RPMI7951 (cell line): ENCODE data around the gene GOLIM4. TPM values are rescaled to one million over a fixed set of nuclear protein-coding genes. Genes with fewer than 3 reads are reported as not detected.

Experiments used
- DNase-seq: peaks from one replicate; pipeline ENCODE4 v3.0.0-alpha.2; 2012; ENCODE audit warnings: low read depth
- total RNA-seq: library from RNA; depleted of rRNA; stranded (reverse); fragments of >200 nt; shearing (Covaris generic); gene quantifications from 2 replicates; pipeline ENCODE4 v1.2.3, GENCODE V29; 2014

GOLIM4 gene
- total RNA-seq, 1 experiment from 2014 or later: 63.3 TPM

DNA sequence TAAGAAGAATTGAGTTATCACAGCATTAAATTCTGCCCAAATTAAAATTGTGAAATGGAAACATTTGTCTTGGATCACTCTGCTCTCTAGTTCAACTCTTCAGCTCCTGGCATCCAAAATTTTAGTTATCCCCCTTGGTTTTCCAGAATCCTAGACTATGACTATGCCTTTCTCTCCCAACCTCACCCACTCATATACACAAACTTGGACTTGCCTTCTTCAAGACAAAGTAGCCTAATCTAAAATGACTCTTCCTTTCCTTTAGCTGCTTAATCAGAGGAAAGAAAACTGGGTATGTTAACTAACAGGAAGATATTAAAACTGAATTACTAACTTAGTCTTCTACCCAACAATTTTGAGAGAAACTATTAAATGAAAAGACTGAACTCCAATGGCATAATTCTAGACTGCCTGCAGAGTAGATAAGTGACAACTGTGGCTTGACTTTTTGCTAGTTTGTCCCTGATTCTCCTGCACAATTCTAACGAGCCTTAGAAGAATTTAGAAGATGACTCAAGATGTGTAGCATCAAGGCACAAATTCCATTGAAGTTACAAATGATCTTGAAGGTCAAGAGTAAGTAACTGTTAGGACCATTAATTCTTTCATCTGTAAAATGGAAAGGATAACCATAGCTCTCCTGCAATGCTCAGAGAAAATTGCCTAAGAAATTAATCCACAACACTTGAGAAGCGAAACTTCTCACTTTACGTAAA is 5.2 kb upstream of the GOLIM4 start:
- DNase-seq: no peak

DNA sequence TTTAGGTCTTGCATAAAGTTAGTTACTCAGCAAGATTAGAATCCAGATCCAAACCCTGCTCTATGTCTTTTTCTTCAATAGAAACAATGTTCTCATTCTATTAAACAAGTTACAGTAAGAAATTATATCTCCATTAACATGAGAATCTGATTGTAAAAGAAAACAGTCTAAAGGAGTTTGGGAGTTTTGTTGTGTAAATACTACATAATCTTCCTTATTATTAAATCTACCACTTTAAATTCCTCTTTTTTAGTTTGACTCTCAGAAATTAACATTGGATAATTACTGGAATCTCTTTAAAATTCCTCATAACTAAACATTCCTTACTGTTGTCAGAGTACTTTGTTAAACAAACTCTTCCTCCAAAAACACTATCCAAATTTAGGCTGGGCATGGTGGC is 1.7 kb upstream of the GOLIM4 start:
- DNase-seq: no peak

DNA sequence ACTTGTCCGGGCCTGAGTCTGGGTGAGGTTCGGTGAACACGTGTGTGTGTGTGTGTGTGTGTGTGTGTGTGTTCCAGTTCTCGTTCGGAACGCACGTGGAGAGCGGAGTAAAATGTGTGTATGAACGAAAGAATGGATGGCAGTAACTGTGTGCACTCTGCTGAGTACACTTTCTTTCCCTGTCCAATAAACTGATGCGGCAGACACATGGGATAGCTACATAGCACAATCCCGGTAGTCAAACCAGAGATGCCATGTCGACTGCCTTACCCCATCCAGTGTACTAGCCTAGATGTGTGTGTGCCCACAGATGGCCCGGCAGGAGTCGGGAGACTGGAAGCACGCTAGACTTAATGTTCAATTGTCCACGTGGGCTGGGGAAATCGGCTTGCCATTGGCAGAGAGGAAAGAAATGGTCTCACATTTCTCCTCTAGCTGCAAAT is 507 bp upstream of the GOLIM4 start:
- DNase-seq: peak; percentile 93

DNA sequence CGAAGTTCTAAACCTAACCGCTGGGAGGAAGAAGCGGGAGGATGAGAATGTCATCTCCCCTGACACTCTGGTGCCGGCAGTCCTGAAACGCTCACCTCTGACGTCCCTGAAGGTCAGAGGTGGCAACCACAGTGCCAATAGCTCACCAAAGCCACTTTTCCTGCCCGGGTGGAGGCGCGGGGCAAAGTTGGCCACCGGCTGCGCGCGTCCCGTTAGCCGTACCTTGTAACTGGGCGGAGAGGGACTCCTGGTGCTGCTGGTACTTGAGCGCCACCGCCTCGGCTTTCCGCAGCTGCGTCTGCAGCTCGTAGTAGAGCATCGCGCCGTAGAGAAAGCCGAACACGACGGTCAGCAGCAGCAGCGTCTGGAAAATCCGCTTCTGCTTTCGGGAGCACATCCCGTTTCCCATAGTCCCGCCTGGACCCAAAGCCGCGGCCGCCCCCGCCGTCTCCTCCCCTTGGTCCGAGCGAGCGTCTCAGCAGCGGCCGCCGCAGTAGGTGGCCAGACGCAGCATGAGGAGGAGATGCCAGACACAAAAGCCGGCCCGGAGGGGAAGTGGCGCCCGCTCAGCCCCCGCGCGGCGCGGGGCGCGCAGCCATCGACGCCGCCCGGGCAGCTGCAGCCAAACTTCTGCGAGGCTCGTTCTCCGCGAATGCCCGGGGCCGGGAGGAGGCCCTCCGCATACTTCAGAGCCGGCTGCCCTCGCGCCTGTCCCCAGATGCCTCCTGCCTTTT is 680 bp downstream of the GOLIM4 start:
- DNase-seq: peak; percentile 85

DNA sequence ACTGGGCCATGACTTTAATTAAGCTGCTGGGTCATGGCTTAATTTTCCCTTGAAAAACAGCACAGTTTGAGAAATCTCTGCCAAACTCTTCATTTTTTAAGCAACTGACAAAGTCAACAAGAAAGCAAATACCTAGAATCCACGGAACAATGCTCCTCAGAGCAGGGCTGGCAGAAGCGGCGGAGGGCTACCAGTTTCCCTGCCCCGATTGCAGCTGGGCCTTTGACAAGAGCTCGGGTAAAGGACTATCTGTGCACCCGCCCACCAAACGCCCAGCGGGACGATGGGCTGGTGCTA is 1.2 kb downstream of the GOLIM4 start:
- DNase-seq: no peak

DNA sequence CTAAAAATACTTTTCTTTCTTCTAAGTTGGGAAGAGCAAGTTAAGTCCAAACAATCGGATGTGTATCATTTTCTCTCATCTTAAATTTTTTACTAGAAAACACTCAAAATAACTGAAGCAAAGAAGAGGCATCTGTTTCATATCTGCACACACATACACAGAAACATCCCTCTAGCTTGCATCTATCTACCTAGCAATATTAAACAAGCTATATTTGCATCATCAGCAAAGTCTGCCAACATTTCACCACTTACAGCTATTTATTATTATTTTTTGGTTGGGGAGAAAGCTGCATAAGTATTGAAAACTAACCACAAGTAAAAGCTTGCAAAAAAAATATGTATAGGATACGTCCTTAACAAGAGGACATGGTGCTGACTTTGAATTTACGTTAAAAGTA is 1.9 kb downstream of the GOLIM4 start:
- no peak for DNase-seq

DNA sequence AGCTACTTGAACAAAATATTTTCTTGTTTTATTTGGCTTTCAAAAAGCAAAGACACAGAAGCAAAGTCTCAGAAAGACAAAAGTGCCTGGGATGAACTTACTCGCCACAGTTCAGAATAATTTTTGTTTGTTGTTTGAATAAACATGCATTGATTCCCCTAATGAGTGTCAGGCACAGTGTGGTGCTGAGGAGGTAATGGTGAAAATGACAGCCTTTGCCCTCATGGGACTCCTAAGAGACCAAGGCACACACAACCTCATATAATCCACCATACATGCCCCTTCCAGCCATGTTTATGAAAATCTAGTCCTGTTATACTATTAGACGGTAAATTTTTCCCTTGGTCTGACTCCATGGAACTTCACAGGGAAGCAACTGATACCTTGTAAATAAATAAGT is 2.5 kb downstream of the GOLIM4 start:
- peak; percentile 1 for DNase-seq

DNA sequence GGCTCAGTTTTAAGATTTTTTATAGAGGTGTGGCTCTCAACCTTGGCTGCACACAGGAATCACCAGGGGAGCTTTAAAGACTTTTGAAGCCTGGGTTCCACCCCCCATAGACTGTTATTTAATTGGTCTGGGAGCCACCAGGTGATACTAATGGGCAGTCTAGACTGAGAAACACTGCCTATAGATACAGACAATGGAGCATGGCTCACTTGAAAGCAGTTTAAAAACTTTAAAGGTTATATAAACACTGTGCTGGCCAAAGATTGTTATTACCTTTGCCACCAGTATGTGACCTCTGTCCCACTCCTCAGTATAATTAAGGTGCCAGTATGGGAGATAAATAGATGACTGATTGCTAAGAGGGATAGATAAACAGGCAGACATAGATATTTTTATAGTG is 3.8 kb downstream of the GOLIM4 start:
- no peak for DNase-seq

DNA sequence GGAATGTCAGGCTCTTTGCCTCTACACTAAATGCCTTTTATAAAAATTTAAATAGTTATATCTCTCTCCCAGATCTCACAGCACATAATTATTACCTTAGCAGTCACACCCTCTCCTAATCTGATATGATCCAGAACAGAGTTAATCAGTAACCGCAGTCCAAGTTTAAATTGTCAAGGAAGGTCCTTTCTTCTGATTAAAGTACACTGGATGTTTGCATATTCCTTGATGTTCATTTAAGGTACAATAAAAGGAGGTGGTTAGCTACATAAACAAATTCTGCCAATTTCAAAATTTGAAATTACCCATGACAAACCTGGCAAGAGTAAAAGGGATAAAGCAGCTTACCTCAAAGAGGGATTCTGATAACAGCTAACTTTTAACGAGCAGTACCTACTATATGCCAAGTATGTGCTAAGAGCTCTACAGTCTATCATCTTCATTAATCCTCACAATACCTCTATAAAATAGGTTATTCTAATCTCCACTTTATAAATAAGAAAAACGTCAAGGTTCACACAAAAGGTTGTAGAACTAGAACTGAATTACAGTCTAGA is 4.3 kb downstream of the GOLIM4 start:
- DNase-seq: no peak

DNA sequence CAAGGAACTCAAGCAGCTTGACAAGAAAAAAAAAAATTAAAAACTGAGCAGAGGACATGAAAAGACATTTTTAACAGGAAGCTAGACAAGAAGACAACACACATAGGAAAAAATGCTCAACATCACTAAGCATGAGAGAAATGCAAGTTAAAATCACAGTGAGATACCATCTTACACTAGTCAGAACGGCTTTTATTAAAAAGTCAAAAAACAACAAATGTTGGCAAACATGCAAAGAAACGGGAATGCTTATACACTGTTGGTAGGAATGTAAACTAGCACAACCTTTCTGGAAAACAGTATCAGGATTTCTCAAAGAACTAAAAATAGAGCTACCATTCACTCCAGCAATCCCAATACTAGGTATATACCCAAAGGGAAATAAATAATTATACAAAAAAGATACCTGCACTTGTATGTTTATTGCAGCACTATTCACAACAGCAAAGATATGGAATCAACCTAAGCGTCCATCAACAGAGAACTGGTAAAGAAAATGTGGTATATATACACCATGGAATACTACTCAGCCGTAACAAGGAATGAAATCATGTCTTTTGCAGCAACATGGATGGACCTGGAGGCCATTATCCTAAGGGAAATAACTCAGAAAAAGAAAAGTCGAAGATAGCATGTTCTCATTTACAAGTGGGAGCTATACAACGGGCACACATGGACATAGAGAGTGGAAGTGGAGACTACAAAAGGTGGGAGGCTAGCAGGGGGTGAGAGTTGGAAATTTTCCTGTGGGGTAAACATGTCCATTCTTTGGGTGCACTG is 5.2 kb downstream of the GOLIM4 start:
- no peak for DNase-seq

DNA sequence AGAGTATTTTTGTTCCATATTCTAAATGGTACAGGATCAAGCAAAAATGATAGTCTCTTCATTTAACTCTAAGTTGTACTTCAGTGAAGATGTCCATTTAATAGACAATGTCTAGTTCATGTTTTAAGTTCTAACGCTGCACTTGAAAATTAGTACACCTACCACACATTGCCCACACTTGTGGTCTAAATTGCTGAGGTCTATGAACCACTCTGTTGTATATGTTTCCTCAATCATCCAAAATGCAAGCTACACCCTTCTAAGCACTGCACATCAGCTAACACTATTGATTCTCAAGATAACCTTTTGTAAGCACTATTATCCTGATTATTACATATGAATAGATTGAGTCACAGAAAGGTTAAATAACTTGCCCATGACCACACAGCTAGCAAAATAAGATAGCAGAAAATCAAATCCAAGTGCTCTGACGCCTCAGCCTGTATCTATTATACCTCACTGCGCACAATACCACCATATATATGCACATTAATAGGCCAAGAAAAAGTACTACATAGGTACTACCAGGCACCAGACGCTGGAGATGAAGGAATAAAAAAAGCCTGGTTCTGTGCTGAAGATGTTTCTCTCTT is 6.4 kb downstream of the GOLIM4 start:
- no peak for DNase-seq

DNA sequence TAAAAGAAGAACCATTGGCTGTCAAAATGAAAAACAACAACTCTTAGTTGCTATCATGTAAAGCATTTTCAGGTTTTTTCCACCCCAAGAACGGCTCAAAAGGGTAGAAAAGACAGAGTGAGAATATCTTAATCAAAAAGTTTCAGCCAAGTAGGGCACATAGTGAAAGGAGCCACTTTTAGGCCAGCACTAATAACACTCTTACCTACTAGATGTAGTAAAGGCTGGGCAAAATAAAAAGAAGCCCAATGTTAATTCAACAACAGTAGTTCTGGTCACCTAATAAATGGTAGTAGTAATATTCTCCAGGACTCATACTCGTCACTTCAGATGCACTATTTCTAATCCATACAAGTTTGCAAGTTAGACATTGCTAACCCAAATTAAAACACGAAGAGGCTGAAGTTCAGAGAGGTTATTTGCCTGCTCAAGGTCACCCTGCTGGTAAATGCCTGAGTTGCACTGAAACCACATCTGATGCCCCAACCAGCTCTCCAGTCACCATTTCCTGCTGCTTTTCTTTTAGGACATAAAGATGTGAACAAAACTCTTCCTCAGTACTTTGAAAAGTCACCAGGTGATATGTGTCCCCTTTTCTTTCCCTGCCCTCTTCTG is 7.5 kb downstream of the GOLIM4 start:
- DNase-seq: peak; percentile 45

DNA sequence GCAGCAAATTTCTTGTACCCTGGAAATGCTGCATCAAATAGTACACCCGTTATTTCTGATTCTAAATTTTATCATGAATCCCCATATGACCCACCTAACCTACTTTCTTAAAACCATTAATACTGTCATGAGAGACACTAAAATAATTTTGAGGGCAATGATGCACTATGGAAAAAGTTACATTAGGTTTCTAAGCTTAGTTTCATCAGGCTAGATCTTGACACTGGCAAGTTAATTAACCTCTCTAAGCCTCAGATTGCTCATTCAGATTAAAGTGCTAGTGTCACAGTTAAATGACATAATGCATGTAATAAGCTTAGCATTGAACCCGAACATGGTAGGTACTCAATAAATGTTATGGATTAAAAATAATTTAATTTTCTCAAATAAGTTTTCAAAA is 8.2 kb downstream of the GOLIM4 start:
- DNase-seq: no peak

DNA sequence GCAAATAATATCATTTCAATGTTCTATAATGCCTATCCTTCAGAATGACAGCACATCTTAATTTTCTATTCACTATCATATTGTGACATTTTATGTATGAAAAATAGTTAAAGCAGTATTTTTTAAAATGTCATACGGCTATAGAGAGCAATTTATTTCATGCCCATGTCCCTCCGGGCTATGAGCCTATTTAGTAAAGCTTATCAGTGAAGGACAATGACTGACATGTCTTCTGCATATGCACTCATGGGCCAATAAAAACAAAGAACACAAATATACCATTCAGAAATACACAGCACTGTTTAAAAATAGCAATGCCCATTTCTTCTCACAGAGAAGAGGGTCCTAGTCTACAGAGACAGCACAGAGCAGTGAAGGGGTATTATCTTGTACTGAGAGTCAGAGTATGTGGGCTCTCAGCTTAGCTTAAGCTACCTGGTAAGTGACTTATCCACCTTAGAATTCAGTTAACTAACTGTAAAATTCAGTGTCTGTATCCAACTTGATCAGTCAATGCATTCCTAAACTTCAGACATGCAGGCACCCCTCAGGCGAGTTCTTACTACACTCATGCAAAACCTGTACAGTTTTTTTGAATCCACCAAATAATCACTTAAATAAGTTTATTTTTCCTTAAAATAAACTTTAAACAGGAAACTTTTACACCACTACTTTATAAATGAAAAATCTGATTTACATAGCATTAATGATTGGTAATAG is 9.0 kb downstream of the GOLIM4 start:
- DNase-seq: no peak

DNA sequence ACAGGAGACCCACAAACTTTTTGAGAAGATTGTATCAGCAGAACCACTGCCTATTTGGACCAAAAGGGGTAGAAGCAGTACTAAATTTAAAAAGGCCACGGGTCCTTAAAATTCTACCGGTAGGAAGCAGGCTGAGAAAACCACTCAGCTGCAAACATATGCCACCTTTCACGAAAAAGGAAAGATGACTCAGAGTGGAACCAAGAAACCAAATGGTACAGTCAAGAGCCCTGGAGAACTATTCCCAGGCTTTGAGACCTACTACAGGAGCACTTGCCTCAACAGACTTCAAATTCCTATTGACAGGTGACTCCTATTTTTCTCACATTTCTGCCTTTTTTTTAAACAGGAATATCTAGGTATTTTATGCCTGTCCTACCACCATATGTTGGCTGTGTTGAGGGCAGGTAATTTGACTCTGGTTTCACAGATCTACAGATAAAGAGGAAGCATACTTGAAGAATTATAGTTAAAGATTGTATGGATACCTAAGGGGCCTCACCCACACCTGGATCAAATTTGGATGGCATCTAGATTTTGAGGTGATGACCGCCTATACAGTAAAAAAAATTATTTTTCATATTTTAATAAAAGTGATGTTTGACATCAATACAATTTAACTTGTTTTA is 10.1 kb downstream of the GOLIM4 start:
- DNase-seq: peak; percentile 70

DNA sequence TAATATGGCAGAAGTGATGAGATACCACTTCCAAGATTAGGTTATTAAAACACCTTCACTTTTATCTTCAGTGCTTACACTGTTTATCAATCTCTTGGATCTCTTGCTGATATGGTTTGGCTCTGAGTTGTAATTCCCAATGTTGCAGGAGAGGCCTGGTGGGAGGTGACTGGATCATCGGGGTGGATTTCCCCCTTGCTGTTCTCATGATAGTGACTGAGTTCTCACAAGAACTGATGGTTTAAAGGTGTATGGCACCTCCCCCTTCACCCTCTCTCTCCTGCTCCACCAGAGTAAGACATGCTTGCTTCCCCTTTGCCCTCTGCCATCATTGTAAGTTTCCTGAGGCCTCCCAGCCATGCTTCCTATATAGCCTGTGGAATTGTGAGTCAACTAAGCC is 11.8 kb downstream of the GOLIM4 start:
- no peak for DNase-seq

DNA sequence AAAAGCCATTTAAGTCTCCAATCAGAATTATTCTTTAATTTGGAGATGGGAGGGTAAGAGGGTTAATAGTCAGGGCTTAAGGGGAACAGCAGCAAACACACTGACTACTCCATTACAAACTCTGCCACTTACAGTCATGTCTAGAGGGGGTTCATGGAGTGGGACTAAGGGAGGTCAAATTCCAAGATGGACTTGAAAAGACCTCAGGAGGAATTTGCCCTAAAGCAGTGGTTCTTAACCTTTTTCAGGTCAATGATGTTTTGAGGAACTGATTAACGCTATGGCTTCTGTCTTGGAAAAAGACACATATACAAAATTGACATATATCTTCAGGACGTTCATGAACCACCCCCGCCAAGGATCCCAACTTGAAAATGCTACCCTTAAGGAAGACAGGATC is 13.9 kb downstream of the GOLIM4 start:
- DNase-seq: no peak

DNA sequence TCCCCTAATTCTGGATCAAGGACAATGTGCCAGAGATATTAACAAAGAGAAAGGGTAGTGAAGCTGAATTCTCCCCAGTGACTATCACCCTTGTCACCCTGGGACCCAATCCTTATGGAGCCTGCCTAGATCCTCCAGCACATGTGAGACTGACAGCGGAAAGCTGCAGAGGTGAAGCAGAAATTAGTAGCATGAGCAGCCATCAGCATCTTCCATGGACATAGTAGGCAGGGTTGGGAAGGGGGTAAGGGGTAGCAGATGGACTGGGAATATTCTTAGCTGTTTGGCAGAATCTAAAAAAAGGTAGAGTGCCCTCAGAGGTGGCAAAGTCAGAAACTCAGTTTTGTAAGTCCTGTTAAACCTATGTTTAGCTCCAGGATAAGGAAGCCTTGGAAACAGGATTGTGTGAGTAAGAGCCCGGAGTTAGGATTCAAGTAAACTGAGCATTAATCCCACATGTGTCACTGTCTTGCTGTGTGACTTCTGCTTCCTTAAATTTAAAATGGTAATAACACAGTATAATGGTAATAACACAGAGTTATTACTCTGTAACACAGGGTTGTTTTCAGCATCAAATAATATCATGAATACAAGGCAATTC is 14.5 kb downstream of the GOLIM4 start:
- DNase-seq: peak; percentile 27

DNA sequence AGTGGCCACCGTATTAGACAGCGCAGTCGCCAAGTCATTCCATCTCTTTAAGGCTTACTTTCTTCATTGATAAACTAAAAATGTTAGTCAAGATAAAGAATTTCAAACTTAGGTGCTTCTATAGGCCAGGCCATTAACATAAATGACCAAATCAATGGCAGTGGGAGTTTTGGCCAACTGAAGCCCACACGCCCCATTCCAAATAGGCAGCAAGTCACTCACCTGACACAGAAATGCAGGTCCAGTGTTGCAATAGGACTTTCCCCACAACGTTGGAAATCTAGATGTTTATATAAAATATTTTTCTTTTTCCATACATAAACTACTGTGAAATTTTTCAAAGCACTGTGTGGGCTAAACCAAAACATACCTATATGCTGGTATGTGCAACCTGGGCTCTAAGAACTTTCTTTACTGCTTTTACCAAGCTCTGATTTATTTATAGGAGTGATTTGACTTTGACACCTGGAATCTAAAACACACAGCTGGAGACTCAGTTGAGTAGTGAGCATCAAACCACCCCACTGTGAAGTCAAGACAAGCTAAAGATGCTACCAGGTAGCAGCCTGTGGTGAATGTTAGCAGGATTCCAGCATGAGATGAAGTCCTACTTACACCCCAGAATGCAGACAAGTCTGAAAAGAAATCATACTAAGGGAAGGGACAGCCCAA is 15.1 kb downstream of the GOLIM4 start:
- no peak for DNase-seq

DNA sequence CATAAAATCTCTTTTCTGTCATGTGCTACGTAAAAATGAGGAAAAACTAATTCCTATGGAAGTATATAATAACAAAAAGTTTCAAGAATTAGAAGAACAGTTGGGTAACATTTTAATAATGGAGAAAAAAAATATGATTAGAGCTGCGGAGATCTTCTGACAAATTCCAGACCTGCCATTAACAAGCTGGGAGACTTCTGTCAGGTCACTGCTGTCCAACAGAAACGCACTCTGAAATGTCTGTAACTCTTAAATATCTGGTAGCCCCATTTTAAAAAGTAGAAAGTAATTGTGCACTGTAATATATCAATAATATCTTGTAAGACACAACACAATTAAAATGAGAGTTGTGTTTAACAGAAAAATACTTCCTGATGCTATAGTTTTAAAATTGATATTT is 15.7 kb downstream of the GOLIM4 start:
- no peak for DNase-seq
